ENCODE measurements around the gene MARK2. TPM values are rescaled to one million over a fixed set of nuclear protein-coding genes. Genes with fewer than 3 reads are reported as not detected.

The MARK2 gene
- total RNA-seq, 2 experiments from 2014 or later, result 18.4 to 21.0 TPM

DNA sequence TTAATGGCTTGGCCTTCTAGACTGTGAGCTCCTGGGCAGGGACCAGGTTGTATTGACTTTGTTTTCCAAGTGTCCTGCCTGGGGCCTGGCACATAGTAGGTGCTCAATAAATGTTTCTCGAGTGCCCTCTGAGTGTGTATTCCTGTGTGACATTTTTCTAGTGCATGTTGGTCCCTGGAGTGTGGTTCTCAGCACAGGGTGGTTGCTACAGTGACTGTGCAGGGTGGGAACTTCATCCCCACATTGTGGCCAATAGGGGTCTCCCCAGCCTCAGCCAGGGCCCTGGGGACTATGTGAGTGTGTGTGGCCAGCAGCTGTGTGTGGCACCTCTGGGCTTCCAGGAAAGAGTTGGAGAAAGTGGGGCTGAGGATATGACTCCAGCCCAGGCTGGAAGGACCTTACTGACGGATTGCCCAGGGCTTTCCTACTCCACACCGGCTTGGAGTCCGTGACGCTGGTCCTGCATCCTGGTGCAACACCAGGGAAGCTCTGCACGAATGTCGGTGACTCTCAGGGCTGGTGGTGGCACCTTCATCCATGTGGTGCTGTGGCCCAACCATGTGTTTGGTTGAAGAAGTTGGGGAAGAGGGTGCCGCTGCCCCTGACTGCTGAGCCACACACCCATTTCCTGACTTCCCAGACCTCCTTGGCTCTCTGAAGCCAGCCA, 9.0 kb upstream of the MARK2 start:
- H3K27me3 Mint-ChIP-seq, result no peaks in the 10 kb centered on the region
- no peaks in the 10 kb centered on the region for H3K9me3 Mint-ChIP-seq

DNA sequence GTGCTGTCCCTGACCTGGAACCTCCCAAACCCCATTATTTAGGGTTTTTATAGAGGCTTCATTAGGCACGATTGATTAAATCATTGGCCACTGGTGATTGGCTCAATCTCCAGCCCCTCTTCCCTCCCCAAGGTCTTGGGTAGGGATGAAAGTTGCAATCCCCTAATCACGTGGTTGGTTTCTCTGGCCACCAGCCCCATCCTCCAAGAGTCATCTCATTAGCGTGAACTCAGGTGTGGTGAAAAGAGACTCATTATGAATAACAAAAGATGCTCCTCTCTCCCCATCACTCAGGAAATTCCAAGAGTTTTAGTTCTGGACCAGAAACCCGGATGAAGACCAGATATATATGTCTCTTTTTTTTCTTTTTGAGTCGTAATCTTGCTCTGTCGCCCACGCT, 7.6 kb upstream of the MARK2 start:
- H3K27me3 ChIP-seq (ENCODE audit: control insufficient read depth in 1 of 2, insufficient read depth in 2 of 2, low read length in 2 of 2), result no peaks in the 10 kb centered on the region
- peaks cover 4% of the 10 kb centered on the region for H3K36me3 ChIP-seq (ENCODE audit: insufficient read depth, low read length)
- peaks cover 3% of the 10 kb centered on the region for H3K4me1 ChIP-seq (ENCODE audit: insufficient read depth, low read length)
- intact Hi-C loops (cut with DNase I, micrococcal nuclease), result loop anchor here in 1 of 2 experiments (10.0 kb wide), 1 partner anchor 143 kb away; the partner anchor contains the start of gene COX8A
- TF ChIP-seq CTCF (IDR thresholded peaks at IDR 0.05), result no peak
- ChIA-PET CTCF (interaction anchor here (1.4 kb wide), 1 partner anchor 61 kb away, joined by 4 read pairs; no protein-coding TSS in a partner anchor), POLR2A (no interaction called here)
- no peak overlapping the region for H3K27ac ChIP-seq (ENCODE audit: low read depth in 1 of 2, low read length in 2 of 2)
- ATAC-seq (ENCODE audit: poor library complexity), result no peak
- no peak for DNase-seq
- Mint-ChIP-seq H3K36me3 (ENCODE audit: low read depth) (peaks cover 1% of the 10 kb centered on the region), H3K4me1 (ENCODE audit: low read depth) (no peaks in the 10 kb centered on the region), H3K27ac (no peak overlapping the region), H3K9me3 (no peaks in the 10 kb centered on the region), H3K27me3 (no peaks in the 10 kb centered on the region), H3K4me3 (no peak overlapping the region)
- H3K9me3 ChIP-seq (ENCODE audit: control insufficient read depth in 1 of 2, insufficient read depth in 1 of 2, low read length in 2 of 2), result no peaks in the 10 kb centered on the region
- no peak overlapping the region for H3K4me3 ChIP-seq (ENCODE audit: low read length)

More for the DNA sequence above, 9.0 kb upstream of the MARK2 start:
- Mint-ChIP-seq H3K4me3 (no peak overlapping the region), H3K4me1 (ENCODE audit: low read depth) (no peaks in the 10 kb centered on the region), H3K36me3 (ENCODE audit: low read depth) (peaks cover 14% of the 10 kb centered on the region), H3K27ac (no peak overlapping the region)
- no peak overlapping the region for H3K27ac ChIP-seq (ENCODE audit: low read depth in 1 of 2, low read length in 2 of 2)
- ChIA-PET CTCF (interaction anchor here (0.9 to 1.4 kb wide), 2 partner anchors 62 to 116 kb away, joined by 3 to 4 read pairs; no protein-coding TSS in a partner anchor), POLR2A (no interaction called here)
- no peak for ATAC-seq (ENCODE audit: poor library complexity)
- intact Hi-C loops (cut with DNase I, micrococcal nuclease), result loop anchor here in 1 of 2 experiments (10.0 kb wide), 1 partner anchor 145 kb away; the partner anchor contains the start of gene COX8A
- no peaks in the 10 kb centered on the region for H3K9me3 ChIP-seq (ENCODE audit: control insufficient read depth in 1 of 2, insufficient read depth in 1 of 2, low read length in 2 of 2)
- no peak for TF ChIP-seq CTCF (IDR thresholded peaks at IDR 0.05)
- H3K27me3 ChIP-seq (ENCODE audit: control insufficient read depth in 1 of 2, insufficient read depth in 2 of 2, low read length in 2 of 2), result no peaks in the 10 kb centered on the region
- H3K4me1 ChIP-seq (ENCODE audit: insufficient read depth, low read length), result peaks cover 3% of the 10 kb centered on the region
- DNase-seq, result peak in 1 of 14 experiments; percentile 8
- peaks cover 7% of the 10 kb centered on the region for H3K36me3 ChIP-seq (ENCODE audit: insufficient read depth, low read length)
- no peak overlapping the region for H3K4me3 ChIP-seq (ENCODE audit: low read length)

- CTCF ChIA-PET, result no interaction called here
- DNase-seq (peak in 1 of 14 experiments; percentile 15), ATAC-seq (ENCODE audit: poor library complexity) (no peak)
- POLR2A ChIA-PET, result no interaction called here
- no peak for TF ChIP-seq CTCF (IDR thresholded peaks at IDR 0.05)
- H3K4me3 ChIP-seq (ENCODE audit: low read length), result no peak overlapping the region
- H3K4me1 ChIP-seq (ENCODE audit: insufficient read depth, low read length), result peaks cover 10% of the 10 kb centered on the region
- peaks cover 6% of the 10 kb centered on the region for H3K4me1 Mint-ChIP-seq (ENCODE audit: low read depth)
- H3K9me3 ChIP-seq (ENCODE audit: control insufficient read depth in 1 of 2, insufficient read depth in 1 of 2, low read length in 2 of 2), result no peaks in the 10 kb centered on the region
- H3K36me3 Mint-ChIP-seq (ENCODE audit: low read depth), result no peaks in the 10 kb centered on the region
- intact Hi-C loops (cut with DNase I, micrococcal nuclease), result loop anchor here in 1 of 2 experiments (10.0 kb wide), 1 partner anchor 142 kb away; the partner anchor contains the start of gene COX8A
- H3K36me3 ChIP-seq (ENCODE audit: insufficient read depth, low read length), result peaks cover 2% of the 10 kb centered on the region
- H3K27ac Mint-ChIP-seq, result no peak overlapping the region
- no peaks in the 10 kb centered on the region for H3K27me3 ChIP-seq (ENCODE audit: control insufficient read depth in 1 of 2, insufficient read depth in 2 of 2, low read length in 2 of 2)
- H3K27me3 Mint-ChIP-seq, result no peaks in the 10 kb centered on the region
- H3K9me3 Mint-ChIP-seq, result no peaks in the 10 kb centered on the region
- no peak overlapping the region for H3K27ac ChIP-seq (ENCODE audit: low read depth in 1 of 2, low read length in 2 of 2)
- H3K4me3 Mint-ChIP-seq, result no peak overlapping the region
Observed at GRCh38 chr11:63832336-63832735, 6.6 kb upstream of the MARK2 start.

All from CD4-positive, alpha-beta T cell (primary cell).